ENCODE measurements around the gene MTHFS. TPM values are rescaled to one million over a fixed set of nuclear protein-coding genes. Genes with fewer than 3 reads are reported as not detected.
A peak's percentile ranks its signal among the peaks of the same experiment; 100 is the strongest.
"Not testable (repeated sequence)": the region's sequence is repeated elsewhere in the genome, so short reads cannot be mapped to it uniquely, and the experiment has no call there.

MTHFS gene
- total RNA-seq, 2 experiments from 2014 or later, result 17.0 to 22.1 TPM

GRCh38 chr15:79923515-79924169 is 26.8 kb upstream of the MTHFS start:
- peak overlapping the region; percentile 96 for H3K27ac Mint-ChIP-seq
- H3K4me1 Mint-ChIP-seq, result peaks cover 25% of the 10 kb centered on the region
- peaks cover 40% of the 10 kb centered on the region for H3K36me3 Mint-ChIP-seq
- H3K27me3 Mint-ChIP-seq, result peaks cover 3% of the 10 kb centered on the region
- peak overlapping the region; percentile 88 for H3K4me3 Mint-ChIP-seq
- CTCF ChIA-PET, result interaction anchor here (0.7 to 2.7 kb wide), 11 partner anchors 24 to 250 kb away, joined by 3 to 11 read pairs (median 4); partner anchors contain the start of genes BCL2A1 and MTHFS
- DNase-seq, result peak; percentile 99
- ATAC-seq, result peak; percentile 96
- peaks cover 7% of the 10 kb centered on the region for H3K9me3 Mint-ChIP-seq (ENCODE audit: low read depth)

- peak; percentile 42 for ATAC-seq
- Mint-ChIP-seq H3K27me3 (no peaks in the 10 kb centered on the region), H3K27ac (peak overlapping the region; percentile 96), H3K36me3 (peaks cover 43% of the 10 kb centered on the region), H3K4me3 (peak overlapping the region; percentile 88), H3K4me1 (peaks cover 25% of the 10 kb centered on the region), H3K9me3 (ENCODE audit: low read depth) (peaks cover 7% of the 10 kb centered on the region)
- peak; percentile 79 for DNase-seq
- CTCF ChIA-PET, result interaction anchor here (0.7 to 2.7 kb wide), 13 partner anchors 10 to 250 kb away, joined by 3 to 11 read pairs (median 4); partner anchors contain the start of genes BCL2A1, MTHFS and ZFAND6
Measured at GRCh38 chr15:79923079-79923514, 26.3 kb upstream of the MTHFS start.

GRCh38 chr15:79922512-79923078 is 25.8 kb upstream of the MTHFS start:
- no peak for ATAC-seq
- CTCF ChIA-PET, result interaction anchor here (0.9 to 2.7 kb wide), 10 partner anchors 10 to 251 kb away, joined by 3 to 11 read pairs (median 5); partner anchors contain the start of genes MTHFS and ZFAND6

GRCh38 chr15:79919749-79920511 is 23.1 kb upstream of the MTHFS start:
- ATAC-seq (no peak), DNase-seq (no peak)
- CTCF ChIA-PET, result no interaction called here
- H3K4me1 Mint-ChIP-seq, result peaks cover 25% of the 10 kb centered on the region
- H3K4me3 Mint-ChIP-seq, result no peak overlapping the region
- peaks cover 30% of the 10 kb centered on the region for H3K9me3 Mint-ChIP-seq (ENCODE audit: low read depth)
- H3K27ac Mint-ChIP-seq, result no peak overlapping the region
- peaks cover 74% of the 10 kb centered on the region for H3K36me3 Mint-ChIP-seq
- H3K27me3 Mint-ChIP-seq, result no peaks in the 10 kb centered on the region

More at GRCh38 chr15:79922512-79923078, 25.8 kb upstream of the MTHFS start:
- Mint-ChIP-seq H3K27ac (peak overlapping the region; percentile 96), H3K4me3 (peak overlapping the region; percentile 88), H3K27me3 (no peaks in the 10 kb centered on the region), H3K9me3 (ENCODE audit: low read depth) (peaks cover 11% of the 10 kb centered on the region), H3K4me1 (peaks cover 25% of the 10 kb centered on the region), H3K36me3 (peaks cover 48% of the 10 kb centered on the region)
- DNase-seq, result no peak

- Mint-ChIP-seq H3K4me3 (no peak overlapping the region), H3K27me3 (no peaks in the 10 kb centered on the region), H3K36me3 (peaks cover 81% of the 10 kb centered on the region), H3K4me1 (peaks cover 21% of the 10 kb centered on the region), H3K27ac (peak overlapping the region; percentile 30), H3K9me3 (ENCODE audit: low read depth) (peaks cover 34% of the 10 kb centered on the region)
- ATAC-seq (no peak), DNase-seq (no peak)
- CTCF ChIA-PET, result no interaction called here
Measured at GRCh38 chr15:79919090-79919748, 22.4 kb upstream of the MTHFS start.

GRCh38 chr15:79918278-79918677 is 21.5 kb upstream of the MTHFS start:
- no peak for ATAC-seq
- Mint-ChIP-seq H3K4me3 (no peak overlapping the region), H3K4me1 (peaks cover 16% of the 10 kb centered on the region), H3K9me3 (ENCODE audit: low read depth) (peaks cover 37% of the 10 kb centered on the region), H3K27me3 (no peaks in the 10 kb centered on the region), H3K36me3 (peaks cover 87% of the 10 kb centered on the region), H3K27ac (no peak overlapping the region)
- no peak for DNase-seq
- CTCF ChIA-PET, result no interaction called here

GRCh38 chr15:79916502-79917132 is 19.8 kb upstream of the MTHFS start:
- Mint-ChIP-seq H3K27ac (no peak overlapping the region), H3K9me3 (ENCODE audit: low read depth) (peaks cover 44% of the 10 kb centered on the region), H3K36me3 (peaks cover 87% of the 10 kb centered on the region), H3K4me1 (peaks cover 6% of the 10 kb centered on the region), H3K27me3 (no peaks in the 10 kb centered on the region), H3K4me3 (no peak overlapping the region)
- no peak for ATAC-seq
- CTCF ChIA-PET, result interaction anchor here (1.2 kb wide), 1 partner anchor 11 kb away, joined by 4 read pairs; no protein-coding TSS in a partner anchor
- no peak for DNase-seq

- peaks cover 40% of the 10 kb centered on the region for H3K9me3 Mint-ChIP-seq (ENCODE audit: low read depth)
- ATAC-seq, CTCF ChIA-PET, H3K27ac Mint-ChIP-seq, H3K27me3 Mint-ChIP-seq, H3K4me1 Mint-ChIP-seq, DNase-seq, H3K4me3 Mint-ChIP-seq: not testable (repeated sequence)
- peaks cover 81% of the 10 kb centered on the region for H3K36me3 Mint-ChIP-seq
Measured at GRCh38 chr15:79915776-79916501, 19.1 kb upstream of the MTHFS start.

GRCh38 chr15:79914728-79915127 is 17.9 kb upstream of the MTHFS start:
- Mint-ChIP-seq H3K4me1 (peaks cover 6% of the 10 kb centered on the region), H3K27me3 (no peaks in the 10 kb centered on the region), H3K4me3 (no peak overlapping the region), H3K36me3 (peaks cover 79% of the 10 kb centered on the region), H3K9me3 (ENCODE audit: low read depth) (peaks cover 49% of the 10 kb centered on the region), H3K27ac (no peak overlapping the region)
- CTCF ChIA-PET, result no interaction called here
- ATAC-seq (no peak), DNase-seq (no peak)

- Mint-ChIP-seq H3K9me3 (ENCODE audit: low read depth) (peaks cover 26% of the 10 kb centered on the region), H3K36me3 (peaks cover 61% of the 10 kb centered on the region)
- CTCF ChIA-PET, result interaction anchor here (0.8 to 1.5 kb wide), 3 partner anchors 8 to 12 kb away, joined by 3 to 5 read pairs (median 4); no protein-coding TSS in a partner anchor
- H3K4me1 Mint-ChIP-seq, H3K27me3 Mint-ChIP-seq, H3K27ac Mint-ChIP-seq, DNase-seq, H3K4me3 Mint-ChIP-seq, ATAC-seq: not testable (repeated sequence)
Measured at GRCh38 chr15:79909556-79910335, 12.9 kb upstream of the MTHFS start.

GRCh38 chr15:79904271-79904670 is 7.5 kb upstream of the MTHFS start:
- peaks cover 26% of the 10 kb centered on the region for H3K4me1 Mint-ChIP-seq
- H3K4me3 Mint-ChIP-seq, result no peak overlapping the region
- peaks cover 3% of the 10 kb centered on the region for H3K9me3 Mint-ChIP-seq (ENCODE audit: low read depth)
- DNase-seq (no peak), ATAC-seq (no peak)
- H3K27me3 Mint-ChIP-seq, result no peaks in the 10 kb centered on the region
- peaks cover 40% of the 10 kb centered on the region for H3K36me3 Mint-ChIP-seq
- CTCF ChIA-PET, result no interaction called here
- no peak overlapping the region for H3K27ac Mint-ChIP-seq

- CTCF ChIA-PET, result no interaction called here
- Mint-ChIP-seq H3K27me3 (no peaks in the 10 kb centered on the region), H3K36me3 (peaks cover 36% of the 10 kb centered on the region), H3K4me1 (peaks cover 28% of the 10 kb centered on the region), H3K27ac (no peak overlapping the region), H3K4me3 (no peak overlapping the region), H3K9me3 (ENCODE audit: low read depth) (peaks cover 2% of the 10 kb centered on the region)
- no peak for DNase-seq
- ATAC-seq, result no peak
Measured at GRCh38 chr15:79903626-79904025, 6.8 kb upstream of the MTHFS start.
